Endothelial cell of umbilical vein (primary cell): ENCODE data around the gene CYB561A3. TPM values are rescaled to one million over a fixed set of nuclear protein-coding genes. Genes with fewer than 3 reads are reported as not detected.

ENCODE experiments used
- BruUV-seq: library from RNA; stranded (reverse); fragments of 400-500 nt; replicated peaks from 2 replicates; lab custom pipeline; 2021; lab: Mats Ljungman, UMichigan
- CTCF ChIA-PET: fragments of 300-600, 350-600 bp; sonication (Branson Sonifier 250); formaldehyde crosslinking; loops from one replicate; lab custom pipeline; 2021; ENCODE audit warnings: antibody characterized with exemption, inconsistent platforms; lab: Charles Lee
- POLR2A ChIA-PET: fragments of 300-600, 350-600 bp; sonication (Branson Sonifier 250); formaldehyde crosslinking; loops from one replicate; lab custom pipeline; 2021; ENCODE audit warnings: antibody characterized with exemption, inconsistent platforms; lab: Charles Lee
- DNase-seq: peaks from one replicate; pipeline ENCODE4 v3.0.0-alpha.2; 2011; ENCODE audit warnings: low read depth, low spot score
- FAIRE-seq: peaks from 2 replicates; lab custom pipeline; 2011; peaks lifted over from hg19 to GRCh38; lab: Jason Lieb, UNC
- H2AFZ ChIP-seq: 2 replicates; pipeline ENCODE4 v1.6.0; 2012; ENCODE audit warnings: low read depth, low read length, control low read depth, inconsistent platforms
- H3K27ac ChIP-seq: 2 replicates; pipeline ENCODE4 v1.5.1; 2011; ENCODE audit warnings: low read depth, mild to moderate bottlenecking, control low read depth, low read length, moderate library complexity; ENCODE audit not compliant: insufficient read depth
- H3K27me3 ChIP-seq, 2 experiments: 2 replicates each; pipeline versions ENCODE4 v1.6.0 to v1.6.1; 2011; ENCODE audit warnings: low read length in 2 of 2, mixed read lengths in 1 of 2; ENCODE audit not compliant: control insufficient read depth in 2 of 2, insufficient read depth in 2 of 2
- H3K36me3 ChIP-seq, 2 experiments: 2 replicates in 1 of 2; 3 replicates in 1 of 2; pipeline ENCODE4 v1.5.1; 2011; ENCODE audit warnings: low read length in 2 of 2, mild to moderate bottlenecking in 1 of 2, moderate library complexity in 1 of 2; ENCODE audit not compliant: control insufficient read depth in 2 of 2, insufficient read depth in 2 of 2; ENCODE audit errors: extremely low read depth in 1 of 2
- H3K4me1 ChIP-seq: 3 replicates; pipeline ENCODE4 v1.5.1; 2011; ENCODE audit warnings: mild to moderate bottlenecking, low read length; ENCODE audit not compliant: control insufficient read depth, insufficient read depth; ENCODE audit errors: extremely low read depth
- H3K4me2 ChIP-seq: 2 replicates; pipeline ENCODE4 v1.6.1; 2011; ENCODE audit warnings: low read length, control low read depth, mixed read lengths; ENCODE audit not compliant: insufficient read depth
- H3K4me3 ChIP-seq, 3 experiments: fragments of 200-600 bp in 1 of 3; sonication (generic), shearing (Covaris generic) in 1 of 3; replicated peaks in 1 of 3; 2 replicates each; pipeline ENCODE4 v1.5.1; 2011 to 2016; ENCODE audit warnings: control low read depth in 3 of 3, low read length in 3 of 3, mild to moderate bottlenecking in 2 of 3, inconsistent platforms in 1 of 3, low read depth in 1 of 3, moderate library complexity in 1 of 3; ENCODE audit not compliant: insufficient read depth in 1 of 3
- H3K79me2 ChIP-seq: 2 replicates; pipeline ENCODE4 v1.6.0; 2012; ENCODE audit warnings: low read length, inconsistent platforms; ENCODE audit not compliant: control insufficient read depth, insufficient read depth
- H3K9ac ChIP-seq: replicated peaks from 2 replicates; pipeline ENCODE3; 2011; ENCODE audit warnings: low read length, control low read depth; ENCODE audit not compliant: insufficient read depth; ENCODE audit errors: extremely low read depth
- H3K9me1 ChIP-seq: replicated peaks from 3 replicates; pipeline ENCODE4 v1.6.0; 2011; ENCODE audit warnings: mild to moderate bottlenecking, low read length; ENCODE audit not compliant: control insufficient read depth, insufficient read depth; ENCODE audit errors: extremely low read depth
- H3K9me3 ChIP-seq: replicated peaks from 2 replicates; pipeline ENCODE4 v1.5.1; 2012; ENCODE audit warnings: low read length, inconsistent platforms; ENCODE audit not compliant: control insufficient read depth, insufficient read depth
- H4K20me1 ChIP-seq: replicated peaks from 2 replicates; pipeline ENCODE3; 2011; ENCODE audit warnings: mild to moderate bottlenecking, low read length; ENCODE audit not compliant: control insufficient read depth, insufficient read depth; ENCODE audit errors: extremely low read depth
- CTCF ChIP-seq, 2 donors: IDR thresholded peaks; 1 replicate in 1 of 2; 2 replicates in 1 of 2; pipeline ENCODE4 v1.5.1; 2011; ENCODE audit warnings: low read length in 2 of 2, mild to moderate bottlenecking in 2 of 2, moderate library complexity in 2 of 2, control low read depth in 1 of 2, inconsistent platforms in 1 of 2, low read depth in 1 of 2; ENCODE audit not compliant: insufficient read depth in 1 of 2; ENCODE audit errors: extremely low read depth in 1 of 2
- EZH2 ChIP-seq: IDR thresholded peaks from 2 replicates; pipeline ENCODE4 v1.6.1; 2012; ENCODE audit warnings: borderline replicate concordance, low read depth, mild to moderate bottlenecking, moderate library complexity, low read length, inconsistent platforms; ENCODE audit not compliant: severe bottlenecking
- FOS ChIP-seq: IDR thresholded peaks from 2 replicates; pipeline ENCODE4 v1.6.1; 2011; ENCODE audit warnings: mild to moderate bottlenecking, low read length, moderate library complexity, borderline replicate concordance; ENCODE audit not compliant: insufficient read depth
- GATA2 ChIP-seq: IDR thresholded peaks from 2 replicates; pipeline ENCODE4 v1.7.0; 2011; ENCODE audit warnings: low read depth, mild to moderate bottlenecking, moderate library complexity, mixed read lengths, low read length; ENCODE audit not compliant: insufficient read length, insufficient read depth
- JUN ChIP-seq: IDR thresholded peaks from 2 replicates; pipeline ENCODE4 v1.6.1; 2011; ENCODE audit warnings: borderline replicate concordance, low read depth; ENCODE audit not compliant: insufficient read length, insufficient read depth
- MYC ChIP-seq: IDR thresholded peaks from one replicate; pipeline ENCODE4 v1.6.1; 2011; ENCODE audit warnings: mild to moderate bottlenecking, low read depth, low read length
- POLR2A ChIP-seq: IDR thresholded peaks from 2 replicates; pipeline ENCODE4 v1.6.1; 2012; ENCODE audit warnings: low read depth, mild to moderate bottlenecking, control low read depth, low read length
- POLR2AphosphoS5 ChIP-seq: IDR thresholded peaks from 2 replicates; pipeline ENCODE4 v1.6.1; 2012; ENCODE audit warnings: low read depth, mild to moderate bottlenecking, control low read depth, low read length, moderate library complexity; ENCODE audit not compliant: insufficient read depth
- dilution Hi-C: fragments of 300-500 bp; cut with MboI; formaldehyde crosslinking; loops from one replicate; pipeline ENCODE4 v1.15.0; 2019; ENCODE audit warnings: low sequenced_read_pairs; ENCODE audit not compliant: extremely low pct_ligation_motif_present
- intact Hi-C: fragments of 100-400 bp; cut with micrococcal nuclease; formaldehyde crosslinking; loops from one replicate; pipeline ENCODE4 v1.10.0; 2022
- polyA plus RNA-seq, 4 experiments: library from polyadenylated mRNA; depleted of rRNA in 3 of 4; stranded (reverse) in 3 of 4; unstranded in 1 of 4; fragments of >200 nt; gene quantifications; 2 replicates each; pipeline versions ENCODE4 v1.2.1 to v1.2.3, GENCODE V29; 2011 to 2012; ENCODE audit warnings: missing spikeins in 1 of 4
- total RNA-seq: library from RNA; stranded (reverse); gene quantifications from 2 replicates; pipeline ENCODE4 v1.2.3, GENCODE V29; 2021
- TF ChIP-seq, protein P1 (sequence below): IDR thresholded peaks from 2 replicates; pipeline ENCODE4 v1.6.1; 2011; ENCODE audit not compliant: insufficient read depth, insufficient read length

Gene CYB561A3
- total and polyA plus RNA-seq, 2 donors (not counting 3 experiments of a cell fraction or from before 2014, with no cell fraction given) = 41.6 to 103 TPM

GRCh38 chr11:61368646-61369045 lies 7.0 kb upstream of the CYB561A3 start:
- CTCF ChIA-PET = interaction anchor here (10.8 kb wide), 1 partner anchor 16 kb away, joined by 89 read pairs; no protein-coding TSS in a partner anchor
- TF ChIP-seq CTCF (IDR thresholded peaks at IDR 0.05; ENCODE audit: extremely low read depth in 1 of 2, insufficient read depth in 1 of 2, low read depth in 1 of 2, low read length in 2 of 2) = no peak
- TF ChIP-seq GATA2 = no peak
- TF ChIP-seq EZH2 = no peak
- TF ChIP-seq POLR2AphosphoS5 = no peak
- TF ChIP-seq POLR2A = no peak
- no peak for TF ChIP-seq JUN
- no peak for TF ChIP-seq MYC
- TF ChIP-seq, protein P1, sequence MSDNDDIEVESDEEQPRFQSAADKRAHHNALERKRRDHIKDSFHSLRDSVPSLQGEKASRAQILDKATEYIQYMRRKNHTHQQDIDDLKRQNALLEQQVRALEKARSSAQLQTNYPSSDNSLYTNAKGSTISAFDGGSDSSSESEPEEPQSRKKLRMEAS = no peak
- no peak for TF ChIP-seq FOS

More at GRCh38 chr11:61368646-61369045, 7.0 kb upstream of the CYB561A3 start:
- H3K27me3 ChIP-seq = no peaks in the 10 kb centered on the region
- no peak overlapping the region for H3K4me3 ChIP-seq
- no TSS peak for BruUV-seq
- peaks cover 20 to 30% of the 10 kb centered on the region in 2 experiments for H3K36me3 ChIP-seq
- H2AFZ ChIP-seq = no peak overlapping the region
- no peaks in the 10 kb centered on the region for H4K20me1 ChIP-seq
- no peak for FAIRE-seq
- DNase-seq = no peak
- H3K9me3 ChIP-seq = no peaks in the 10 kb centered on the region
- dilution Hi-C loops = no loop called here
- H3K79me2 ChIP-seq = peaks cover 8% of the 10 kb centered on the region
- H3K9ac ChIP-seq = no peak overlapping the region
- peaks cover 4% of the 10 kb centered on the region for H3K4me1 ChIP-seq
- H3K9me1 ChIP-seq = no peaks in the 10 kb centered on the region
- POLR2A ChIA-PET = no interaction called here
- H3K27ac ChIP-seq = no peak overlapping the region
- intact Hi-C loops = no loop called here
- H3K4me2 ChIP-seq = no peak overlapping the region
